OCI-LY1 (cell line): ENCODE measurements around the gene P4HB.

Source experiments
- EZH2 ChIP-seq: fragments of 200-600 bp; sonication (generic), shearing (Covaris generic); IDR thresholded peaks from 2 replicates; pipeline ENCODE4 v1.8.0; 2017; ENCODE audit warnings: borderline replicate concordance, mixed run types, mild to moderate bottlenecking, antibody characterized with exemption, low read length, moderate library complexity, mixed read lengths
- TF ChIP-seq, protein P1 (sequence below): fragments of 200-600 bp; sonication (generic), shearing (Covaris generic); IDR thresholded peaks from 2 replicates; pipeline ENCODE4 v1.5.1; 2017; ENCODE audit warnings: mild to moderate bottlenecking, antibody characterized with exemption, low read length, moderate library complexity, mixed read lengths

GRCh38 chr17:81819708-81820107 lies 40.6 kb downstream of the P4HB start:
- TF ChIP-seq, protein P1, sequence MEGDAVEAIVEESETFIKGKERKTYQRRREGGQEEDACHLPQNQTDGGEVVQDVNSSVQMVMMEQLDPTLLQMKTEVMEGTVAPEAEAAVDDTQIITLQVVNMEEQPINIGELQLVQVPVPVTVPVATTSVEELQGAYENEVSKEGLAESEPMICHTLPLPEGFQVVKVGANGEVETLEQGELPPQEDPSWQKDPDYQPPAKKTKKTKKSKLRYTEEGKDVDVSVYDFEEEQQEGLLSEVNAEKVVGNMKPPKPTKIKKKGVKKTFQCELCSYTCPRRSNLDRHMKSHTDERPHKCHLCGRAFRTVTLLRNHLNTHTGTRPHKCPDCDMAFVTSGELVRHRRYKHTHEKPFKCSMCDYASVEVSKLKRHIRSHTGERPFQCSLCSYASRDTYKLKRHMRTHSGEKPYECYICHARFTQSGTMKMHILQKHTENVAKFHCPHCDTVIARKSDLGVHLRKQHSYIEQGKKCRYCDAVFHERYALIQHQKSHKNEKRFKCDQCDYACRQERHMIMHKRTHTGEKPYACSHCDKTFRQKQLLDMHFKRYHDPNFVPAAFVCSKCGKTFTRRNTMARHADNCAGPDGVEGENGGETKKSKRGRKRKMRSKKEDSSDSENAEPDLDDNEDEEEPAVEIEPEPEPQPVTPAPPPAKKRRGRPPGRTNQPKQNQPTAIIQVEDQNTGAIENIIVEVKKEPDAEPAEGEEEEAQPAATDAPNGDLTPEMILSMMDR: no peak
- no peak for TF ChIP-seq EZH2
